SK-N-SH treated with all-trans-retinoic acid at 6 μM for 48 hours (cell line): ENCODE results near the gene CALML3.

Source experiments
- ATAC-seq: fragments of 200-7000 bp; cut with Tn5 transposase; 3 replicates; pipeline ENCODE4 v1.9.1; 2020; ENCODE audit warnings: mild to moderate bottlenecking, moderate library complexity
- ARNTL ChIP-seq: fragments of 450-650 bp; formaldehyde crosslinking; IDR thresholded peaks from 2 replicates; pipeline ENCODE4 v1.5.0; 2020; ENCODE audit warnings: low read depth, mild to moderate bottlenecking, moderate library complexity, borderline replicate concordance
- BACH2 ChIP-seq: fragments of 250-450 bp; sonication (Bioruptor Pico); IDR thresholded peaks from 2 replicates; pipeline ENCODE4 v1.9.0; 2021; ENCODE audit warnings: mild to moderate bottlenecking, borderline replicate concordance
- CREB5 ChIP-seq: fragments of 250-450 bp; sonication (Bioruptor Pico); IDR thresholded peaks from 2 replicates; pipeline ENCODE4 v1.5.1; 2020; ENCODE audit warnings: low read depth, mild to moderate bottlenecking, moderate library complexity
- CSDC2 ChIP-seq: fragments of 250-450 bp; sonication (Bioruptor Pico); IDR thresholded peaks from 2 replicates; pipeline ENCODE4 v1.5.0; 2020; ENCODE audit warnings: mild to moderate bottlenecking, moderate library complexity
- ESRRG ChIP-seq: fragments of 250-450 bp; sonication (Bioruptor Pico); IDR thresholded peaks from 2 replicates; pipeline ENCODE4 v1.6.1; 2021; ENCODE audit warnings: mild to moderate bottlenecking
- GLIS3 ChIP-seq: fragments of 250-450 bp; sonication (Bioruptor Pico); IDR thresholded peaks from 2 replicates; pipeline ENCODE4 v1.5.0; 2020; ENCODE audit warnings: mild to moderate bottlenecking, moderate library complexity
- ISL1 ChIP-seq: fragments of 250-450 bp; sonication (Bioruptor Pico); IDR thresholded peaks from 2 replicates; pipeline ENCODE4 v2.1.2; 2022; ENCODE audit warnings: mild to moderate bottlenecking, moderate library complexity
- OSR1 ChIP-seq: fragments of 250-450 bp; sonication (Bioruptor Pico); IDR thresholded peaks from 2 replicates; pipeline ENCODE4 v1.8.0; 2022; ENCODE audit warnings: moderate library complexity, mild to moderate bottlenecking, inconsistent platforms
- PATZ1 ChIP-seq: fragments of 250-450 bp; sonication (Bioruptor Pico); IDR thresholded peaks from 2 replicates; pipeline ENCODE4 v1.8.0; 2020; ENCODE audit warnings: mild to moderate bottlenecking, moderate library complexity, borderline replicate concordance
- PPARA ChIP-seq: fragments of 250-450 bp; sonication (Bioruptor Pico); IDR thresholded peaks from 2 replicates; pipeline ENCODE4 v1.5.0; 2020; ENCODE audit warnings: mild to moderate bottlenecking, borderline replicate concordance
- SNAI2 ChIP-seq: fragments of 250-450 bp; sonication (Bioruptor Pico); IDR thresholded peaks from 2 replicates; pipeline ENCODE4 v1.5.0; 2020; ENCODE audit warnings: mild to moderate bottlenecking, moderate library complexity
- TCF4 ChIP-seq: fragments of 250-450 bp; sonication (Bioruptor Pico); IDR thresholded peaks from 2 replicates; pipeline ENCODE4 v1.8.0; 2021; ENCODE audit warnings: mild to moderate bottlenecking, moderate library complexity, borderline replicate concordance
- TOX ChIP-seq: fragments of 250-450 bp; sonication (Bioruptor Pico); IDR thresholded peaks from 2 replicates; pipeline ENCODE4 v1.8.0; 2021; ENCODE audit warnings: mild to moderate bottlenecking, moderate library complexity, borderline replicate concordance
- TSHZ2 ChIP-seq: fragments of 250-450 bp; sonication (Bioruptor Pico); IDR thresholded peaks from 2 replicates; pipeline ENCODE4 v1.5.0; 2020; ENCODE audit warnings: mild to moderate bottlenecking, moderate library complexity
- ZC3H10 ChIP-seq: fragments of 250-450 bp; sonication (Bioruptor Pico); IDR thresholded peaks from 2 replicates; pipeline ENCODE4 v1.5.1; 2021; ENCODE audit warnings: mild to moderate bottlenecking, moderate library complexity
- ZFP3 ChIP-seq: fragments of 250-450 bp; sonication (Bioruptor Pico); IDR thresholded peaks from 2 replicates; pipeline ENCODE4 v1.5.0; 2020; ENCODE audit warnings: mild to moderate bottlenecking, moderate library complexity
- ZFP30 ChIP-seq: fragments of 450-650 bp; formaldehyde crosslinking; IDR thresholded peaks from 2 replicates; pipeline ENCODE4 v1.5.0; 2022; ENCODE audit warnings: mild to moderate bottlenecking, moderate library complexity
- ZNF565 ChIP-seq: fragments of 450-650 bp; formaldehyde crosslinking; conservative IDR thresholded peaks from 2 replicates; pipeline ENCODE4 v1.5.0; 2020; ENCODE audit warnings: low read depth, mild to moderate bottlenecking, moderate library complexity
- ZNF70 ChIP-seq: fragments of 450-650 bp; formaldehyde crosslinking; IDR thresholded peaks from 2 replicates; pipeline ENCODE4 v1.5.0; 2020; ENCODE audit warnings: mild to moderate bottlenecking, moderate library complexity
- ZNF8 ChIP-seq: fragments of 450-650 bp; formaldehyde crosslinking; IDR thresholded peaks from 2 replicates; pipeline ENCODE4 v1.5.0; 2020; ENCODE audit warnings: mild to moderate bottlenecking, moderate library complexity

CALML3 gene

GRCh38 chr10:5536486-5537081 is 11.8 kb downstream of the CALML3 start:
- ATAC-seq: no peak

GRCh38 chr10:5537684-5538083 is 12.9 kb downstream of the CALML3 start:
- no peak for ATAC-seq
- no peak for TF ChIP-seq PATZ1 (CRISPR knock-in tag)
- TF ChIP-seq, all 23 proteins: peak for 0

More at GRCh38 chr10:5536486-5537081, 11.8 kb downstream of the CALML3 start:
- TF ChIP-seq ZFP30 (CRISPR knock-in tag) (no peak), ARNTL (CRISPR knock-in tag) (no peak), ZFP3 (CRISPR knock-in tag) (no peak), ZNF8 (no peak)
- TF ChIP-seq, all 23 proteins: peak for 0

- ATAC-seq: 0 out of 3 replicates have a peak, but pooled peaks have one; percentile 31
- no peak for TF ChIP-seq TOX (CRISPR knock-in tag)
- no peak for TF ChIP-seq ZC3H10 (CRISPR knock-in tag)
- no peak for TF ChIP-seq ZNF70 (CRISPR knock-in tag)
- no peak for TF ChIP-seq SNAI2 (CRISPR knock-in tag)
- TF ChIP-seq ISL1 (CRISPR knock-in tag): no peak
- no peak for TF ChIP-seq PPARA (CRISPR knock-in tag)
Observed at GRCh38 chr10:5538446-5538845, 13.7 kb downstream of the CALML3 start.

- TF ChIP-seq CREB5 (no peak), BACH2 (no peak), TOX (CRISPR knock-in tag) (no peak), ZNF8 (no peak), ISL1 (CRISPR knock-in tag) (no peak), PATZ1 (CRISPR knock-in tag) (no peak), ESRRG (CRISPR knock-in tag) (no peak), TCF4 (CRISPR knock-in tag) (no peak), ZFP3 (CRISPR knock-in tag) (no peak), PPARA (CRISPR knock-in tag) (no peak)
Observed at GRCh38 chr10:5538892-5539651, 14.3 kb downstream of the CALML3 start.

GRCh38 chr10:5540080-5540479 is 15.3 kb downstream of the CALML3 start:
- TF ChIP-seq TOX (CRISPR knock-in tag) (no peak), SNAI2 (CRISPR knock-in tag) (no peak), OSR1 (CRISPR knock-in tag) (no peak), GLIS3 (CRISPR knock-in tag) (no peak), TCF4 (CRISPR knock-in tag) (no peak)
- ATAC-seq: no peak

More at GRCh38 chr10:5538892-5539651, 14.3 kb downstream of the CALML3 start:
- no peak for ATAC-seq

- TF ChIP-seq ZC3H10 (CRISPR knock-in tag) (no peak), ZNF565 (CRISPR knock-in tag) (no peak), ARNTL (CRISPR knock-in tag) (no peak), CSDC2 (CRISPR knock-in tag) (no peak), TSHZ2 (CRISPR knock-in tag) (no peak), ZNF70 (CRISPR knock-in tag) (no peak)
- ATAC-seq: no peak
Observed at GRCh38 chr10:5540891-5541290, 16.1 kb downstream of the CALML3 start.
